Fibroblast of lung (primary cell): Measurements from ENCODE around the gene VSTM2B. TPM values are rescaled to one million over a fixed set of nuclear protein-coding genes. Genes with fewer than 3 reads are reported as not detected.

Experiments used
- DNase-seq, 2 donors: peaks; one replicate each; pipeline versions ENCODE4 v3.0.0 to v3.0.0-alpha.2; 2010; ENCODE audit warnings: low read depth in 2 of 2
- H2AFZ ChIP-seq: 2 replicates; pipeline ENCODE4 v1.5.1; 2012; ENCODE audit warnings: low read length, control low read depth, inconsistent platforms
- H3K27ac ChIP-seq: 2 replicates; pipeline ENCODE4 v1.5.1; 2011; ENCODE audit warnings: low read length, control low read depth; ENCODE audit not compliant: insufficient read depth
- H3K27me3 ChIP-seq: 2 replicates; pipeline ENCODE4 v1.5.1; 2011; ENCODE audit warnings: mild to moderate bottlenecking, low read length; ENCODE audit not compliant: control insufficient read depth, insufficient read depth
- H3K36me3 ChIP-seq: 2 replicates; pipeline ENCODE4 v1.5.1; 2011; ENCODE audit warnings: low read length; ENCODE audit not compliant: control insufficient read depth, insufficient read depth
- H3K4me1 ChIP-seq: 2 replicates; pipeline ENCODE4 v1.5.1; 2011; ENCODE audit warnings: low read length; ENCODE audit not compliant: control insufficient read depth, insufficient read depth; ENCODE audit errors: extremely low read depth
- H3K4me2 ChIP-seq: 2 replicates; pipeline ENCODE4 v1.5.1; 2011; ENCODE audit warnings: low read length, control low read depth; ENCODE audit not compliant: insufficient read depth; ENCODE audit errors: extremely low read depth
- H3K4me3 ChIP-seq, 4 experiments: fragments of 200-600 bp in 1 of 4; sonication (generic) in 1 of 4; replicated peaks in 1 of 4; 2 replicates each; pipeline ENCODE4 v1.5.1; 2011 to 2016; ENCODE audit warnings: low read length in 4 of 4, low read depth in 3 of 4, mild to moderate bottlenecking in 3 of 4, control low read depth in 2 of 4, inconsistent platforms in 1 of 4, mixed read lengths in 1 of 4; ENCODE audit not compliant: insufficient read depth in 1 of 4; ENCODE audit errors: control extremely low read depth in 1 of 4
- H3K79me2 ChIP-seq: 2 replicates; pipeline ENCODE4 v1.5.1; 2012; ENCODE audit warnings: mild to moderate bottlenecking, low read length, inconsistent platforms; ENCODE audit not compliant: control insufficient read depth, insufficient read depth
- H3K9ac ChIP-seq: 2 replicates; pipeline ENCODE4 v1.5.1; 2011; ENCODE audit warnings: mild to moderate bottlenecking, low read length, control low read depth; ENCODE audit not compliant: insufficient read depth
- H3K9me3 ChIP-seq: 2 replicates; pipeline ENCODE4 v1.5.1; 2012; ENCODE audit warnings: low read depth, low read length; ENCODE audit not compliant: control insufficient read depth, insufficient read depth
- H4K20me1 ChIP-seq: 2 replicates; pipeline ENCODE4 v1.5.1; 2011; ENCODE audit warnings: low read length; ENCODE audit not compliant: control insufficient read depth, insufficient read depth; ENCODE audit errors: extremely low read depth
- EZH2 ChIP-seq: IDR thresholded peaks from 2 replicates; pipeline ENCODE4 v1.5.1; 2012; ENCODE audit warnings: low read length, control low read depth, mild to moderate bottlenecking; ENCODE audit errors: missing control alignments
- polyA plus RNA-seq, 2 donors: library from polyadenylated mRNA; depleted of rRNA in 1 of 2; stranded (reverse) in 1 of 2; unstranded in 1 of 2; fragments of >200 nt; gene quantifications; 2 replicates each; pipeline ENCODE4 v1.2.1, GENCODE V29; 2011 to 2012; ENCODE audit warnings: missing spikeins in 1 of 2
- total RNA-seq: library from RNA; depleted of rRNA; stranded (reverse); fragments of >200 nt; gene quantifications from 2 replicates; pipeline ENCODE4 v1.2.1, GENCODE V29; 2014
- TF ChIP-seq, protein P1 (sequence below), 2 donors: IDR thresholded peaks in 1 of 2; conservative IDR thresholded peaks in 1 of 2; 1 replicate in 1 of 2; 2 replicates in 1 of 2; pipeline ENCODE4 v1.5.1; 2011 to 2012; ENCODE audit warnings: low read length in 2 of 2, control low read depth in 1 of 2, inconsistent platforms in 1 of 2, low read depth in 1 of 2, mild to moderate bottlenecking in 1 of 2

The VSTM2B gene
- total and polyA plus RNA-seq, 2 donors (not counting 1 experiment from before 2014, with no cell fraction given): not detected

DNA sequence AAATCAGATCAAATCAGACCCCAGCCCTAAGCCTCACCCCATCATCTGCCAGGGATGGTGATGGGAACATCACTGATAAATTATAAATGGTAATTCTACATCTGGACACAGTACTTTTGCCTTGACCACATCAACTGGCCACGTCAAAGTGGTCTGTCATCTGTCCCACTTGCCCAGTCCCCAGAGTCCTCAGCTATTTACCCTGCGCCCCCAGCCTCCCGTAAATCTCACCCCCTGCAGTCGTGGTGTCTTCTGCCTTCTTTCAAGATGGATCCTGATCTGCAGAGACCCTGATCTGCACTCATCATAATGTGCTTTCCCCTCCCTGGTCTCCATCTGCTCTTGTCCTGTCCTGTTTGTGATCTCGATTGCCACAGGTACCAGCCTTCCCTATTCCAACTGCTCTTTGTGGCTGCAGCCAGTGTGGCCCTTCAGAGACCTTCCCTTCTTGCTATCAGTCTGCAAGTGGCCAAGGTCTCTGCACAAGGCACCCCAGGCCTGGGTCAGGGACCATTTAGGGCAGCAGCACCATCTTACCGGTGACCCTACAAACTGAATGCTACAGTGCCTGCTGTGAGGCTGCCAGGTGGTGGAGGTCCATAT, 53.6 kb downstream of the VSTM2B start:
- no peaks in the 10 kb centered on the region for H3K9me3 ChIP-seq
- H3K79me2 ChIP-seq: no peaks in the 10 kb centered on the region
- H4K20me1 ChIP-seq: no peaks in the 10 kb centered on the region
- no peak overlapping the region for H3K4me2 ChIP-seq
- no peak overlapping the region for H2AFZ ChIP-seq
- H3K4me3 ChIP-seq: no peak overlapping the region
- TF ChIP-seq, protein P1, sequence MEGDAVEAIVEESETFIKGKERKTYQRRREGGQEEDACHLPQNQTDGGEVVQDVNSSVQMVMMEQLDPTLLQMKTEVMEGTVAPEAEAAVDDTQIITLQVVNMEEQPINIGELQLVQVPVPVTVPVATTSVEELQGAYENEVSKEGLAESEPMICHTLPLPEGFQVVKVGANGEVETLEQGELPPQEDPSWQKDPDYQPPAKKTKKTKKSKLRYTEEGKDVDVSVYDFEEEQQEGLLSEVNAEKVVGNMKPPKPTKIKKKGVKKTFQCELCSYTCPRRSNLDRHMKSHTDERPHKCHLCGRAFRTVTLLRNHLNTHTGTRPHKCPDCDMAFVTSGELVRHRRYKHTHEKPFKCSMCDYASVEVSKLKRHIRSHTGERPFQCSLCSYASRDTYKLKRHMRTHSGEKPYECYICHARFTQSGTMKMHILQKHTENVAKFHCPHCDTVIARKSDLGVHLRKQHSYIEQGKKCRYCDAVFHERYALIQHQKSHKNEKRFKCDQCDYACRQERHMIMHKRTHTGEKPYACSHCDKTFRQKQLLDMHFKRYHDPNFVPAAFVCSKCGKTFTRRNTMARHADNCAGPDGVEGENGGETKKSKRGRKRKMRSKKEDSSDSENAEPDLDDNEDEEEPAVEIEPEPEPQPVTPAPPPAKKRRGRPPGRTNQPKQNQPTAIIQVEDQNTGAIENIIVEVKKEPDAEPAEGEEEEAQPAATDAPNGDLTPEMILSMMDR (conservative IDR thresholded peaks at IDR 0.05 in 1 of 2, IDR thresholded peaks at IDR 0.05 in 1 of 2; ENCODE audit: low read depth in 1 of 2, low read length in 2 of 2): no peak
- no peak for TF ChIP-seq EZH2
- H3K36me3 ChIP-seq: no peaks in the 10 kb centered on the region
- no peak overlapping the region for H3K9ac ChIP-seq
- DNase-seq: no peak
- H3K27me3 ChIP-seq: no peaks in the 10 kb centered on the region
- H3K27ac ChIP-seq: no peak overlapping the region
- H3K4me1 ChIP-seq: no peaks in the 10 kb centered on the region

DNA sequence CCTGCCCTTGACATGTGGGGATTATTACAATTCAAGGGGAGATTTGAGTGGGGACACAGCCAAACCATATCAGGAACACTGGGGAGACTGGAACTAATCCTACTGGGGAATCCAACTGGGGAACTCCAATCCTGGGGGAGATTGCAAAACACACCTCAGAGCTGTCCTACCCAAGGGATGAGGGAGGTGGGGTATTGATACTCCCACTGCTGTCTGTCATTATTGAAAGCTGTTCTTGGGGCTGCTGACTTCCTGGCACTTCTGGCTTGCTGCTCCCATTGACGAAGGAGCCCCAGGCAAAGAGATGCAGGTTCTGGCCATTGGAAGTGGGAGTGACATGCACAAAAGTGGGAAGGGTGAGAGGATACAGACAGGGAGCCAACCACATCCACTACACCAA, 55.6 kb downstream of the VSTM2B start:
- peaks cover 3% of the 10 kb centered on the region for H3K27me3 ChIP-seq
- H2AFZ ChIP-seq: no peak overlapping the region
- no peaks in the 10 kb centered on the region for H3K79me2 ChIP-seq
- H3K27ac ChIP-seq: no peak overlapping the region
- no peaks in the 10 kb centered on the region for H3K36me3 ChIP-seq
- H3K4me2 ChIP-seq: no peak overlapping the region
- no peaks in the 10 kb centered on the region for H3K9me3 ChIP-seq
- H4K20me1 ChIP-seq: no peaks in the 10 kb centered on the region
- no peak overlapping the region for H3K4me3 ChIP-seq
- DNase-seq: no peak
- H3K9ac ChIP-seq: no peak overlapping the region
- no peaks in the 10 kb centered on the region for H3K4me1 ChIP-seq
- TF ChIP-seq, protein P1 (conservative IDR thresholded peaks at IDR 0.05 in 1 of 2, IDR thresholded peaks at IDR 0.05 in 1 of 2; ENCODE audit: low read depth in 1 of 2, low read length in 2 of 2): no peak
- TF ChIP-seq EZH2: no peak

DNA sequence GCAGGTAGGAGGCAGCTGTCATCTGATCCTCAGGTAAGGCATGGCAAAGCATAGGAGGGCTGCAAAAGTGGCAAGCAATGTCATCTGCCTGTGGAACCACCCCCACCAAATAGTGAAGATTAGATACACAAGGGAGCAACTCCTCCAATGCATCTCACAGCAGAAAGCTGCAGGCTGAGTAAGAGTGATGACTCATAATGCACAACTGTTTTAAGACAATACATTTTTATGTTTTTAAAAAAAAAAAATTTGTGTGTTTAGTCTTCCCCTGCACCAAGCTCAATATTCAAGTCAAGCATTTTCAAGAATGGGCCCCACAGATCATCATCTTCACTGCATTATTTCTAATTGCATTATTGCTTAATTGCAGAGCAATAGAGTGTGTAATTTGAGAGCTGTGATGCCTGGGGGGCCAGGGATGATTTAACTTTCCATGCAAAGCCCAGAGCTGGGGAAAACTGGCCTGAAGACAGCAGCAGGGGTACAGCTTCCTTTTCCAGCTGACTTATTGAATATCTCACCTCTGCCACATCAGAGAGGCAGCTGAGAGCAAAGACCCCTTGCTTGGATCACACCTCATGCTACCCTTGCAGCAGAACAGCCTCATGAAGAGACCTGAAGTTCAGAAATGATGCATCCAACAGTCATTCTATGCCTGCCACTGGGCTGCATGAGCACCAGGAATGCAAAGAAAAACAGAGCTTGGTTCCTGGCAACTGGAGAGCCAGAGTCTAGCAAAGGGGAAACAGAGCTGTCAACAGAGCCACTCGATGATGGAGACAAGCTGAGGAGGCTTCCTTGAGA, 57.6 kb downstream of the VSTM2B start:
- no peak overlapping the region for H3K4me3 ChIP-seq
- peak; percentile 9 to 20 for DNase-seq
- no peaks in the 10 kb centered on the region for H3K79me2 ChIP-seq
- no peak overlapping the region for H3K9ac ChIP-seq
- TF ChIP-seq, protein P1 (conservative IDR thresholded peaks at IDR 0.05 in 1 of 2, IDR thresholded peaks at IDR 0.05 in 1 of 2; ENCODE audit: low read depth in 1 of 2, low read length in 2 of 2): no peak
- no peak for TF ChIP-seq EZH2
- no peak overlapping the region for H3K4me2 ChIP-seq
- H4K20me1 ChIP-seq: no peaks in the 10 kb centered on the region
- H3K4me1 ChIP-seq: no peaks in the 10 kb centered on the region
- H3K27me3 ChIP-seq: peaks cover 3% of the 10 kb centered on the region
- H2AFZ ChIP-seq: no peak overlapping the region
- H3K9me3 ChIP-seq: no peaks in the 10 kb centered on the region
- H3K36me3 ChIP-seq: no peaks in the 10 kb centered on the region
- no peak overlapping the region for H3K27ac ChIP-seq
